ENCODE measurements around the gene MC4R. TPM values are rescaled to one million over a fixed set of nuclear protein-coding genes. Genes with fewer than 3 reads are reported as not detected.

MC4R gene
- total RNA-seq, 2 experiments from 2014 or later = not detected

DNA sequence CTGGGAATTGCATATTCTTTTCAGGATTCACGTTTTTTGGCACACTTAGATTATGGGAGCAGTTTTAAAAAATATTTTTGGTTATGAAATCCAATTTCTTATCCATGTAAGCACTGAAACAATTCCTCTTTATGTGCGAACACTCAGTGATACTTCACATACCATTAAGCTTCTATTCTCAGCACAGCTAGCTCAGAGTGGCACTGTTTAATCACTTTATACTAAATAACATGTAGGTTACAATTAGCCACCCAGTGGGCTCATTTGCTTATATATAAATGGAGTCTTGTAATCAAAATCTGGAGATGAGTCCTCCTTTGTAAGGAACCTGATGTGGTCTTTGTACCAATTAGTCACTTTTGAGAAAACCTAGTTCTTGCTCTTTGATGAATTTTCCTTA lies 11.3 kb upstream of the MC4R start:
- H3K36me3 Mint-ChIP-seq (ENCODE audit: low read depth) = no peaks in the 10 kb centered on the region
- intact Hi-C loops (cut with micrococcal nuclease) = no loop called here
- H3K4me3 Mint-ChIP-seq = no peak overlapping the region
- no peak for DNase-seq
- no peaks in the 10 kb centered on the region for H3K27me3 Mint-ChIP-seq (ENCODE audit: low read depth)
- no peaks in the 10 kb centered on the region for H3K4me1 Mint-ChIP-seq (ENCODE audit: low read depth)
- CTCF ChIA-PET = no interaction called here
- no peak overlapping the region for H3K27ac Mint-ChIP-seq
- H3K9me3 Mint-ChIP-seq = no peaks in the 10 kb centered on the region

GRCh38 chr18:60377778-60378469 lies 5.3 kb upstream of the MC4R start:
- H3K36me3 Mint-ChIP-seq (ENCODE audit: low read depth) = no peaks in the 10 kb centered on the region
- no peaks in the 10 kb centered on the region for H3K27me3 Mint-ChIP-seq (ENCODE audit: low read depth)
- no peak overlapping the region for H3K4me3 Mint-ChIP-seq
- no peaks in the 10 kb centered on the region for H3K9me3 Mint-ChIP-seq
- no peaks in the 10 kb centered on the region for H3K4me1 Mint-ChIP-seq (ENCODE audit: low read depth)
- intact Hi-C loops (cut with micrococcal nuclease) = no loop called here
- H3K27ac Mint-ChIP-seq = no peak overlapping the region
- no peak for DNase-seq
- CTCF ChIA-PET = no interaction called here

DNA sequence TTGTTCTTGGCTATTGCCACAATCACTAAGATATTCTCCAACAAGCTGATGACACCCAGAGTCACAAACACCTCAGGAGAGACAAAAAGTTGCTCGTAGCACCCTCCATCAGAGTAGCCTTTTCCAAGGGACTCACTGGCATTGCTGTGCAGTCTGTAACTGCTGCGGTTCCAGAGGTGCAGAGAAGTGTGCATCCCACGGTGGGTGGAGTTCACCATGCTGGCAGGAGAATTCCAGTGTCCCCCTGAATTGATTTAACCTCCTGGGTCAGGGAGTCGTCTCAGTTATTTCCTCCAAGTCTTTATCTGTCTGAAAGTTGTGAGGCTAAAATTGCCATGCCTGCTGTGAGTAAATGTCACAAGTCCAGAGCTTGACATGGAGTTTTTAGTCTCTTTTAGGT lies 443 bp downstream of the MC4R start:
- H3K4me3 Mint-ChIP-seq = no peak overlapping the region
- no peaks in the 10 kb centered on the region for H3K36me3 Mint-ChIP-seq (ENCODE audit: low read depth)
- no peaks in the 10 kb centered on the region for H3K27me3 Mint-ChIP-seq (ENCODE audit: low read depth)
- H3K27ac Mint-ChIP-seq = no peak overlapping the region
- H3K4me1 Mint-ChIP-seq (ENCODE audit: low read depth) = no peaks in the 10 kb centered on the region
- no peaks in the 10 kb centered on the region for H3K9me3 Mint-ChIP-seq
- no peak for DNase-seq
- intact Hi-C loops (cut with micrococcal nuclease) = no loop called here
- CTCF ChIA-PET = no interaction called here

DNA sequence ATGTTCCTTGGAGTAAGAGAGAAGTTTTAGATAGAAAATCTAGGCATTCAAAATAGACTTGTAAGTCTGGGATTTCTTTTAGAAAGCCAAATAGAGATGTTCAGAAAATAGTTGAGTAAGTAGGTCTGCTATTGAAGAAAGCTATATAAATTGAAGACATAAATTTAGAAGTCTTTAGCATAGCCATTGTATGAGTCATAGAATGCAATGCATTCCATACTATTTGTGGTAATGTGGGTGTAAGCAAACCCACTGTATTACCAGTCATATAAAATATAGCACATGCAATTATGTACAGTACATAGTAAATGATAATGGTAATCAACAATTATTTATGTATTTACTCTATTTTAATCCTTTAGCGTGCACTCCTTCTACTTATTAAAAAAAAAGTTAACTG lies 14.1 kb downstream of the MC4R start:
- intact Hi-C loops (cut with micrococcal nuclease) = no loop called here
- CTCF ChIA-PET = no interaction called here
- Mint-ChIP-seq H3K9me3 (no peaks in the 10 kb centered on the region), H3K4me1 (ENCODE audit: low read depth) (no peaks in the 10 kb centered on the region), H3K36me3 (ENCODE audit: low read depth) (no peaks in the 10 kb centered on the region), H3K27me3 (ENCODE audit: low read depth) (no peaks in the 10 kb centered on the region), H3K27ac (no peak overlapping the region), H3K4me3 (no peak overlapping the region)
- no peak for DNase-seq

DNA sequence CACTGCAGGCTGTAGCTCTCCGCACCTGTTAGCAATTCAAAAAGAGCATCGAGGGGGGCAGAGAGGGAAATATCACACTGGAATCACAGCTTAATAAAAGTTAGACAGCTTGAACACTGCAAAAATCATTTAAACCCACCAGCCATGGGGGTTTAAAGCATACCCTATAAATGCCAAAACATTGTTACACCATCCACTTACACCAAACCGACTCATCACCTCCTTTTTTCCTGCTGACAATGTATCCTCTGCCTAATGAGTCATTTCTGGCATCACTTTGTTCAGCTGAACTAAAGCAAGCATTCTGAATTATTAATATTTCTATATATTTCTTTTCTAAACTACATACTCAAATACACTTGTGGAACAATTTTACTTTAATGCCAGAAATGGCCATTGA lies 21.6 kb downstream of the MC4R start:
- H3K4me3 Mint-ChIP-seq = no peak overlapping the region
- H3K9me3 Mint-ChIP-seq = peaks cover 3% of the 10 kb centered on the region
- H3K4me1 Mint-ChIP-seq (ENCODE audit: low read depth) = no peaks in the 10 kb centered on the region
- no peak for DNase-seq
- no peaks in the 10 kb centered on the region for H3K36me3 Mint-ChIP-seq (ENCODE audit: low read depth)
- intact Hi-C loops (cut with micrococcal nuclease) = no loop called here
- no peak overlapping the region for H3K27ac Mint-ChIP-seq
- no peaks in the 10 kb centered on the region for H3K27me3 Mint-ChIP-seq (ENCODE audit: low read depth)
- CTCF ChIA-PET = no interaction called here

DNA sequence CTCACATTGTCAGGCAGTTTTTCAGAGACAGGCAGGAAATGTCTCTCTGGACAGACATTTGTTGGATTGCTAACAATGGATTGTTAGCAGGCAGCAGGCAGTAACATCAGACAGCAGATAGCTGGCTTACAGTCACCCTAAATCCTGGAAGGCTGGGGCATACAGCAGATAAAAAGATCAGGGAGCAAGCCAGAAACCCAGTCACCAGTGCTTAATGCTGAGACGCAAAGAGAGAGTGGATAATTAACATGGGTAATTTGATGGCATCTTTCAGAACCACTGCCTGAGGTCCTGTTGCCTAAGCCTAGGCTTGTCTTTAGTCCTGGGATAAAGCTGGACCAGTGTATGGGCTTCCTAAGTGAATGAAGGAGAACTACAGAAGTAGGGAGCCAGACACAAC lies 22.4 kb downstream of the MC4R start:
- H3K9me3 Mint-ChIP-seq = peaks cover 3% of the 10 kb centered on the region

GRCh38 chr18:60347526-60348045 lies 25.0 kb downstream of the MC4R start:
- CTCF ChIA-PET = no interaction called here
- Mint-ChIP-seq H3K4me3 (no peak overlapping the region), H3K9me3 (peaks cover 5% of the 10 kb centered on the region), H3K36me3 (ENCODE audit: low read depth) (no peaks in the 10 kb centered on the region), H3K27ac (no peak overlapping the region), H3K4me1 (ENCODE audit: low read depth) (no peaks in the 10 kb centered on the region), H3K27me3 (ENCODE audit: low read depth) (no peaks in the 10 kb centered on the region)
- intact Hi-C loops (cut with micrococcal nuclease) = no loop called here
- DNase-seq = no peak

More for the DNA sequence above, 22.4 kb downstream of the MC4R start:
- intact Hi-C loops (cut with micrococcal nuclease) = no loop called here
- H3K36me3 Mint-ChIP-seq (ENCODE audit: low read depth) = no peaks in the 10 kb centered on the region
- CTCF ChIA-PET = no interaction called here
- no peak for DNase-seq
- no peak overlapping the region for H3K27ac Mint-ChIP-seq
- H3K27me3 Mint-ChIP-seq (ENCODE audit: low read depth) = no peaks in the 10 kb centered on the region
- no peak overlapping the region for H3K4me3 Mint-ChIP-seq
- H3K4me1 Mint-ChIP-seq (ENCODE audit: low read depth) = no peaks in the 10 kb centered on the region

DNA sequence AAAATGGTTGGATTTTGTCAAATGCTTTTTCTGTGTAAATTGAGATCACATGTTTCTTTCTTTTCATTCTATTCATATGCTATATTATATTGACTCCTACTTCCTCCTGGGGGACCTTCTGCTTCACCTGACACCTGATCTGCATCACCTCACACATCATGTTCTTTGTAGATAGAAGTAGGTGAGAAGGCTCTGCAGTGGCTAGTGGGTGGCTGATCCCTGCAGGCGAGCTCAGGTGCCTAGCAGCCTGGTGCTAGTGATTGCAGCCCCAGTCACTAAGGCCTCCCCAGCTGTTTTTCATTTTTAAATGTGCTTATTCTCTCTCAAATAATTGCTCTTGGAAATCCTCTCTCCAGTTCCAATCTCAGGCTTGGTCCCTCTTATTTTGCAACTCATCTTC lies 33.6 kb downstream of the MC4R start:
- H3K27ac Mint-ChIP-seq = no peak overlapping the region
- H3K4me3 Mint-ChIP-seq = no peak overlapping the region
- H3K27me3 Mint-ChIP-seq (ENCODE audit: low read depth) = no peaks in the 10 kb centered on the region
- no peak for DNase-seq
- no peaks in the 10 kb centered on the region for H3K4me1 Mint-ChIP-seq (ENCODE audit: low read depth)
- H3K9me3 Mint-ChIP-seq = peaks cover 4% of the 10 kb centered on the region
- H3K36me3 Mint-ChIP-seq (ENCODE audit: low read depth) = no peaks in the 10 kb centered on the region
- intact Hi-C loops (cut with micrococcal nuclease) = no loop called here
- CTCF ChIA-PET = no interaction called here

- Mint-ChIP-seq H3K9me3 (peaks cover 1% of the 10 kb centered on the region), H3K27ac (no peak overlapping the region), H3K4me1 (ENCODE audit: low read depth) (no peaks in the 10 kb centered on the region), H3K4me3 (no peak overlapping the region), H3K27me3 (ENCODE audit: low read depth) (no peaks in the 10 kb centered on the region), H3K36me3 (ENCODE audit: low read depth) (no peaks in the 10 kb centered on the region)
- DNase-seq = no peak
- CTCF ChIA-PET = interaction anchor here (0.9 kb wide), 1 partner anchor 41 kb away, joined by 5 read pairs; no protein-coding TSS in a partner anchor
- intact Hi-C loops (cut with micrococcal nuclease) = no loop called here
Observed at GRCh38 chr18:60331890-60332289, 40.7 kb downstream of the MC4R start.

DNA sequence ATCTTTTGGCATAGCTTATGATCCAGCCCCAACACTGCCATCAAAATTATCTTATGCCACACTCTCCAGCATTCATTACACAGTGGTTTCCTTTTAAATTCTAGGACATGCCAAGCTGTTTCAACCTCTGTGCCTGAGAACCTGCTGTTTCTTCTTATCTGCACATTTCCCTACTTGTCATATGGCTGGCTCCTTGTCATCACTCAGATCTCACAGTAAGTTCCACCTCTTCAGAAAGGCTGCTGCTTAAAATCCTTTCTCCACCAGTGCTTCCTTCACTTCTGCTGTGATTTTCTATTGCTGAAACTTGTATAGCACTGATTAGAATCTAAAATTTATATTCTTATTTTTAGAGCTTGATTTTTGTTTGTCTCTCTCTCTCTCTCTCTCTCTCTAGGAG lies 43.4 kb downstream of the MC4R start:
- intact Hi-C loops (cut with micrococcal nuclease) = no loop called here
- no peaks in the 10 kb centered on the region for H3K9me3 Mint-ChIP-seq
- H3K4me1 Mint-ChIP-seq (ENCODE audit: low read depth) = no peaks in the 10 kb centered on the region
- CTCF ChIA-PET = no interaction called here
- H3K27ac Mint-ChIP-seq = no peak overlapping the region
- DNase-seq = no peak
- H3K27me3 Mint-ChIP-seq (ENCODE audit: low read depth) = no peaks in the 10 kb centered on the region
- no peak overlapping the region for H3K4me3 Mint-ChIP-seq
- H3K36me3 Mint-ChIP-seq (ENCODE audit: low read depth) = no peaks in the 10 kb centered on the region

DNA sequence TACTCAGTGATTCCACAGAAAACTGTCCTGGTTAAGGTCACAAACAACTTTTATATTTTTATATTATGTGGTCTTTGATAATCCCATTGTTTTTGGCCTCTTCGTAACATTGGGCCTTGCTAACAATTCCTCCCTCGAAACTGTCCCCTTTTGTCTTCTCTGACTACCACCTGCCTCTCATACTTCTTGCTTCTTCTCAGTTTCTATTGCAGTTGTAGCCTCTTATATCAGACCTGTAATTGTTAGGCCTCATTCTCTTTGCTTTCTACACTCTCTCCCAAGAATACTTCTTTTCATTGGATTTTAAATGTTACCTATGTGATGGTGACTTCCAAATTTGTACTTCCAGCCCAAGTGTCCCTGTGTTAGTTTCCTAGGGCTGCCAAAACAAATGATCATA lies 44.7 kb downstream of the MC4R start:
- no peak overlapping the region for H3K4me3 Mint-ChIP-seq
- no peaks in the 10 kb centered on the region for H3K36me3 Mint-ChIP-seq (ENCODE audit: low read depth)
- no peaks in the 10 kb centered on the region for H3K27me3 Mint-ChIP-seq (ENCODE audit: low read depth)
- intact Hi-C loops (cut with micrococcal nuclease) = no loop called here
- CTCF ChIA-PET = no interaction called here
- no peaks in the 10 kb centered on the region for H3K4me1 Mint-ChIP-seq (ENCODE audit: low read depth)
- H3K27ac Mint-ChIP-seq = no peak overlapping the region
- no peaks in the 10 kb centered on the region for H3K9me3 Mint-ChIP-seq
- no peak for DNase-seq

DNA sequence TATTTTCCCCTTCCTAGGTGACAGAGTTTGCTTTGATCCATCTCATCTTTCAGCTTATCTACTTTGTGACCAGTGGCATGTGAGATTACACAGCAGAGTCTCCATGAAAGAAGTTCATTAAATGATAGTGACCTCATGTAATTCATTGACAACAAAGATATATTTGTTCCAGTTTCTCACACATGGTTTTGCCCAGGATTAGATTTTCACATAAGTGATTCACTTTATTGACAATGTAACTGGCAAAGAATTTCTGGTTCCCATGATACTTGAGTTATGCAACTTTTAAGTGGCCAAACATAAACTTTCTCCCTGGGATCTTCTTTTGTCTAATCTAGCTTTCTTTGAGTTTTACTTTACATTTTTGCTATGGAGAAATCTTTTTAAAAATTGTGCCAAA lies 50.0 kb downstream of the MC4R start:
- H3K4me1 Mint-ChIP-seq (ENCODE audit: low read depth) = no peaks in the 10 kb centered on the region
- no peaks in the 10 kb centered on the region for H3K27me3 Mint-ChIP-seq (ENCODE audit: low read depth)
- intact Hi-C loops (cut with micrococcal nuclease) = no loop called here
- no peak overlapping the region for H3K4me3 Mint-ChIP-seq
- DNase-seq = no peak
- no peak overlapping the region for H3K27ac Mint-ChIP-seq
- peaks cover 6% of the 10 kb centered on the region for H3K9me3 Mint-ChIP-seq
- no peaks in the 10 kb centered on the region for H3K36me3 Mint-ChIP-seq (ENCODE audit: low read depth)
- CTCF ChIA-PET = no interaction called here

Data from activated naive CD4-positive, alpha-beta T cell treated with anti-CD3 and anti-CD28 coated beads for 36 hours (primary cell).